Spinal cord (tissue), 10 donors: ENCODE data around the gene PEPD. TPM values are rescaled to one million over a fixed set of nuclear protein-coding genes. Genes with fewer than 3 reads are reported as not detected.

Experiments
- DNase-seq, 6 donors: peaks; one replicate each; pipeline versions ENCODE4 v3.0.0 to v3.0.0-alpha.2; 2013 to 2015; ENCODE audit warnings: low spot score in 6 of 6, low read depth in 4 of 6
- H3K27ac ChIP-seq: one replicate; pipeline ENCODE4 v1.5.1; 2013; ENCODE audit warnings: low read depth, low read length, control low read depth
- H3K27me3 ChIP-seq: one replicate; pipeline ENCODE4 v1.6.1; 2013; ENCODE audit warnings: low read length; ENCODE audit not compliant: control insufficient read depth, insufficient read depth
- H3K36me3 ChIP-seq: one replicate; pipeline ENCODE4 v1.6.1; 2013; ENCODE audit warnings: low read length; ENCODE audit not compliant: control insufficient read depth, insufficient read depth
- H3K4me1 ChIP-seq: one replicate; pipeline ENCODE4 v1.6.1; 2013; ENCODE audit warnings: low read length; ENCODE audit not compliant: control insufficient read depth, insufficient read depth
- H3K4me3 ChIP-seq: one replicate; pipeline ENCODE4 v1.5.1; 2013; ENCODE audit warnings: low read depth, low read length, control low read depth
- H3K9me3 ChIP-seq: one replicate; pipeline ENCODE4 v1.6.1; 2013; ENCODE audit warnings: low read length; ENCODE audit not compliant: control insufficient read depth, insufficient read depth
- WGBS: methylation state at CpG from one replicate; pipeline ENCODE4 v1.1.5; 2013; ENCODE audit warnings: missing lambda C conversion rate; ENCODE audit not compliant: insufficient coverage; 5-methylcytosine and 5-hydroxymethylcytosine counted together
- polyA plus RNA-seq, 2 donors: library from polyadenylated mRNA; unstranded; fragments of 120-200 nt; gene quantifications; one replicate each; pipeline ENCODE4 v1.2.1, GENCODE V29; 2013; ENCODE audit not compliant: insufficient read length in 2 of 2
- total RNA-seq, 2 donors: library from RNA; depleted of rRNA in 1 of 2; stranded (reverse); fragments of 120-200 nt in 1 of 2; fragments of >200 nt in 1 of 2; gene quantifications; one replicate each; pipeline versions ENCODE4 v1.2.3 to v1.2.4, GENCODE V29; 2013 to 2014
- donor health status: healthy.

Gene PEPD
- total and polyA plus RNA-seq, 4 donors: 30.0 to 62.6 (median 48.6) TPM

DNA sequence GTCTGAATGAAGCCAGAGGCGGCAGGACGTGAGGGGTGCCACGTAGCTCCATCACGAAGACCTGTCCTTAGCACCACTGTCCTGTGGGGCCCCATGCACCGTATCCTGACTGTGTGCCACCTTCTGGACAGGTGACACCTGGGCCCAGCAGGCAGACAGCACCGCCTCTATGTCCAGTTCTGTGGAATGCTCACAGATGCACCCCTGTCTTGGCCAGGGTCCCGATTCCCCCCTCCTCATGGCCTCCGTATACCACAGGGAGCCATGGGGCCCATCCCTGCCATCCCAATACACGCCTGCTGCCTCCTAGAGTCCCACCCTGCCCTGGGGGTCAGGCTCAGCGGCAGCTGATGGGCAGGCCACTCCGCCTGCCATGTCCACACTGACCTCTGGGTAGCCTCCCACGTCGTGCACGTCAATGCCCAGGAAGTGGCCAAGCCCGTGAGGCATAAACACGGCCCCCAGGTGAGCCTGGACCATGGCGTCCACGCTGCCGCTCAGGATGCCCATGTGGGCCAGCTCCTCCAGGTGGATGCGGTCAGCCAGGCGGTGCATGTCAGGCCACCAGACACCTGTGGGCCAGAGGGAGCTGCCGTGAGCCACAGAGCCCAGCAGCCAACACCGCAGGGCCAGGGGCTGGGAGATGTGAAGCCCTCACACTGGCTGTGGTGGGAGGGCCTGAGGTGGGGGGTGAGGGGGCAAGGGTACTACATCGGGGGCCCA lies 130.5 kb downstream of the PEPD start:
- H3K27ac ChIP-seq: no peak overlapping the region
- 90% methylated on average over 24 of the region's 24 CpGs for WGBS
- DNase-seq: no peak
- H3K27me3 ChIP-seq: no peaks in the 10 kb centered on the region
- no peak overlapping the region for H3K4me3 ChIP-seq
- H3K4me1 ChIP-seq: peaks cover 90% of the 10 kb centered on the region
- peaks cover 78% of the 10 kb centered on the region for H3K36me3 ChIP-seq
- no peaks in the 10 kb centered on the region for H3K9me3 ChIP-seq

GRCh38 chr19:33390101-33390907 lies 131.3 kb downstream of the PEPD start:
- Histone ChIP-seq H3K36me3 (peaks cover 73% of the 10 kb centered on the region), H3K27me3 (no peaks in the 10 kb centered on the region), H3K4me3 (no peak overlapping the region), H3K9me3 (no peaks in the 10 kb centered on the region), H3K4me1 (peaks cover 86% of the 10 kb centered on the region), H3K27ac (no peak overlapping the region)
- DNase-seq: peak in 2 of 6 donors; percentile 74 to 76
- WGBS: 37% methylated on average over 13 of the region's 19 CpGs

GRCh38 chr19:33389421-33390100 lies 132.0 kb downstream of the PEPD start:
- peaks cover 71% of the 10 kb centered on the region for H3K36me3 ChIP-seq
- no peak overlapping the region for H3K4me3 ChIP-seq
- 69% methylated on average over 18 of the region's 22 CpGs for WGBS
- no peaks in the 10 kb centered on the region for H3K9me3 ChIP-seq
- H3K27ac ChIP-seq: peak overlapping the region; percentile 2
- no peaks in the 10 kb centered on the region for H3K27me3 ChIP-seq
- no peak for DNase-seq
- peaks cover 78% of the 10 kb centered on the region for H3K4me1 ChIP-seq

- H3K4me1 ChIP-seq: peaks cover 71% of the 10 kb centered on the region
- peaks cover 66% of the 10 kb centered on the region for H3K36me3 ChIP-seq
- no peak overlapping the region for H3K27ac ChIP-seq
- no peak overlapping the region for H3K4me3 ChIP-seq
- no peaks in the 10 kb centered on the region for H3K9me3 ChIP-seq
- WGBS: 84% methylated on average over 28 of the region's 28 CpGs
- H3K27me3 ChIP-seq: no peaks in the 10 kb centered on the region
- no peak for DNase-seq
Measured at GRCh38 chr19:33388725-33389420, 132.7 kb downstream of the PEPD start.

- Histone ChIP-seq H3K4me3 (no peak overlapping the region), H3K36me3 (peaks cover 63% of the 10 kb centered on the region), H3K27me3 (no peaks in the 10 kb centered on the region), H3K4me1 (peaks cover 66% of the 10 kb centered on the region), H3K27ac (no peak overlapping the region), H3K9me3 (no peaks in the 10 kb centered on the region)
- DNase-seq: no peak
- WGBS: 80% methylated on average over 13 of the region's 13 CpGs
Measured at GRCh38 chr19:33388231-33388724, 133.3 kb downstream of the PEPD start.

GRCh38 chr19:33387351-33388230 lies 134.0 kb downstream of the PEPD start:
- H3K27ac ChIP-seq: no peak overlapping the region
- WGBS: 96% methylated on average over 35 of the region's 39 CpGs
- H3K9me3 ChIP-seq: no peaks in the 10 kb centered on the region
- peaks cover 61% of the 10 kb centered on the region for H3K4me1 ChIP-seq
- DNase-seq: no peak
- H3K4me3 ChIP-seq: no peak overlapping the region
- no peaks in the 10 kb centered on the region for H3K27me3 ChIP-seq
- peaks cover 61% of the 10 kb centered on the region for H3K36me3 ChIP-seq

GRCh38 chr19:33386361-33386858 lies 135.2 kb downstream of the PEPD start:
- WGBS: 79% methylated on average over 15 of the region's 15 CpGs
- peaks cover 49% of the 10 kb centered on the region for H3K4me1 ChIP-seq
- H3K27me3 ChIP-seq: no peaks in the 10 kb centered on the region
- no peak overlapping the region for H3K27ac ChIP-seq
- DNase-seq: no peak
- H3K4me3 ChIP-seq: no peak overlapping the region
- no peaks in the 10 kb centered on the region for H3K9me3 ChIP-seq
- peaks cover 53% of the 10 kb centered on the region for H3K36me3 ChIP-seq

DNA sequence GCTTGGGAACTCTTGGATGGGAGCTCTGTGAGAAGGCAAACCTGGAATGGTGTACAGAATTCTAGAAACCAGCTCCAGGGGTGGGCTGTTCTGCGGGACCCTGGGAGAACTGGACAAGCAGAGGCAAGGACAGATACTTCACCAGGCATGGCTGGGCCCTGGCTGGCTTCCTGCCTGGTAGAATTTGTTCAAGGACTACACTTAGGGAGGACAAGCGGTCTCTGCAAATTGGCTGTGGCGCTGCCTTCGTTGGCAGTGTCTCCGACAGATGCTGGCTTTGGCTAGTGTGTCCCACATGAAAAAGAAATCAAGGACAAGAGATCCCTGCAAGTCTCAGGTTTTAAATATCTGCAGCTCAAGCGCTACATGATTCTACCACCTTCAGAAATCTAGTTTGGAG lies 135.6 kb downstream of the PEPD start:
- WGBS: 42% methylated on average over 6 of the region's 6 CpGs
- DNase-seq: peak in 2 of 6 donors; percentile 33 to 61

More for the DNA sequence above, 135.6 kb downstream of the PEPD start:
- H3K36me3 ChIP-seq: peaks cover 48% of the 10 kb centered on the region
- H3K4me3 ChIP-seq: no peak overlapping the region
- peaks cover 45% of the 10 kb centered on the region for H3K4me1 ChIP-seq
- H3K27ac ChIP-seq: no peak overlapping the region
- H3K9me3 ChIP-seq: no peaks in the 10 kb centered on the region
- H3K27me3 ChIP-seq: no peaks in the 10 kb centered on the region
